H1 (cell line): ENCODE measurements around the gene RAN. TPM values are rescaled to one million over a fixed set of nuclear protein-coding genes. Genes with fewer than 3 reads are reported as not detected.

Source experiments
- CTCF ChIA-PET: fragments of 300-600 bp; sonication (Branson Sonifier 250); formaldehyde crosslinking; loops from one replicate; lab custom pipeline; 2021; ENCODE audit not compliant: partially characterized antibody; lab: Charles Lee
- POLR2A ChIA-PET: fragments of 300-600 bp; sonication (Branson Sonifier 250); formaldehyde crosslinking; loops from one replicate; lab custom pipeline; 2021; ENCODE audit warnings: inconsistent platforms; ENCODE audit not compliant: partially characterized antibody; lab: Charles Lee
- DNase-seq, 2 experiments: peaks; one replicate each; pipeline versions ENCODE4 v3.0.0 to v3.0.0-alpha.2; 2010 to 2022; ENCODE audit warnings: low spot score in 2 of 2, low read depth in 1 of 2, mixed read lengths in 1 of 2
- FAIRE-seq: peaks from 2 replicates; lab custom pipeline; 2011; peaks lifted over from hg19 to GRCh38; lab: Jason Lieb, UNC
- H2AFZ ChIP-seq: 2 replicates; pipeline ENCODE4 v1.8.1; 2012; ENCODE audit warnings: low read length, inconsistent platforms
- H2AK5ac ChIP-seq: 2 replicates; pipeline ENCODE4 v1.6.1; 2013; ENCODE audit warnings: low read depth, low read length
- H2BK120ac ChIP-seq: replicated peaks from 2 replicates; pipeline ENCODE3; 2013; ENCODE audit warnings: low read depth, low read length, inconsistent platforms
- H2BK12ac ChIP-seq: 2 replicates; pipeline ENCODE4 v1.6.1; 2013; ENCODE audit warnings: low read depth, low read length
- H2BK15ac ChIP-seq: 2 replicates; pipeline ENCODE4 v1.6.1; 2013; ENCODE audit warnings: low read length
- H2BK20ac ChIP-seq: 2 replicates; pipeline ENCODE4 v1.6.1; 2013; ENCODE audit warnings: low read length
- H2BK5ac ChIP-seq: 2 replicates; pipeline ENCODE4 v1.6.1; 2013; ENCODE audit warnings: low read depth, low read length
- H3K14ac ChIP-seq: 2 replicates; pipeline ENCODE4 v1.6.1; 2013; ENCODE audit warnings: inconsistent platforms; ENCODE audit not compliant: insufficient read length
- H3K18ac ChIP-seq: 2 replicates; pipeline ENCODE4 v1.6.1; 2013; ENCODE audit warnings: low read length; ENCODE audit errors: extremely low read depth
- H3K23ac ChIP-seq: 2 replicates; pipeline ENCODE4 v1.6.1; 2013; ENCODE audit warnings: inconsistent platforms; ENCODE audit not compliant: insufficient read length
- H3K23me2 ChIP-seq: 2 replicates; pipeline ENCODE4 v1.6.1; 2013; ENCODE audit warnings: low read depth, low read length
- H3K27ac ChIP-seq: 2 replicates; pipeline ENCODE4 v1.6.1; 2011; ENCODE audit warnings: low read depth, low read length, inconsistent platforms
- H3K27me3 ChIP-seq, 4 experiments: replicated peaks in 1 of 4; 1 replicate in 1 of 4; 2 replicates in 3 of 4; pipeline versions ENCODE4 v1.6.1 to v1.8.1; 2011 to 2013; ENCODE audit warnings: low read length in 3 of 4, mild to moderate bottlenecking in 3 of 4, inconsistent platforms in 2 of 4, mixed read lengths in 2 of 4, moderate library complexity in 1 of 4; ENCODE audit not compliant: control insufficient read depth in 3 of 4, insufficient read depth in 3 of 4; ENCODE audit errors: extremely low read depth in 1 of 4
- H3K36me3 ChIP-seq, 4 experiments: 2 replicates each; pipeline versions ENCODE4 v1.6.1 to v1.8.1; 2011 to 2013; ENCODE audit warnings: mild to moderate bottlenecking in 4 of 4, low read length in 3 of 4, moderate library complexity in 2 of 4, control low read depth in 1 of 4, inconsistent platforms in 1 of 4; ENCODE audit not compliant: insufficient read depth in 4 of 4, control insufficient read depth in 2 of 4
- H3K4ac ChIP-seq: replicated peaks from 2 replicates; pipeline ENCODE3; 2013; ENCODE audit warnings: low read length, low read depth, mixed read lengths, inconsistent platforms; ENCODE audit not compliant: insufficient read length
- H3K4me1 ChIP-seq, 4 experiments: replicated peaks in 1 of 4; 1 replicate in 1 of 4; 2 replicates in 3 of 4; pipeline versions ENCODE4 v1.6.1 to v1.8.1; 2011 to 2013; ENCODE audit warnings: low read length in 3 of 4, inconsistent platforms in 2 of 4, mixed read lengths in 1 of 4; ENCODE audit not compliant: insufficient read depth in 4 of 4, control insufficient read depth in 3 of 4
- H3K4me2 ChIP-seq, 2 experiments: 2 replicates each; pipeline versions ENCODE4 v1.6.1 to v1.8.1; 2011 to 2013; ENCODE audit warnings: low read depth in 2 of 2, low read length in 2 of 2, control low read depth in 1 of 2, inconsistent platforms in 1 of 2, mild to moderate bottlenecking in 1 of 2; ENCODE audit not compliant: insufficient read depth in 1 of 2
- H3K4me3 ChIP-seq, 4 experiments: fragments of 200-600, 300-600 bp in 1 of 4; sonication (generic), shearing (Covaris generic), sonication (Bioruptor Twin) in 1 of 4; 2 replicates each; pipeline versions ENCODE4 v1.5.1 to v1.8.1; 2011 to 2016; ENCODE audit warnings: low read length in 4 of 4, low read depth in 3 of 4, control low read depth in 2 of 4, inconsistent platforms in 2 of 4, mild to moderate bottlenecking in 2 of 4, mixed read lengths in 1 of 4, moderate library complexity in 1 of 4; ENCODE audit not compliant: insufficient read depth in 2 of 4; ENCODE audit errors: extremely low read depth in 1 of 4
- H3K56ac ChIP-seq: replicated peaks from 2 replicates; pipeline ENCODE3; 2013; ENCODE audit warnings: low read depth, mild to moderate bottlenecking, mixed read lengths, low read length, inconsistent platforms; ENCODE audit not compliant: insufficient read length
- H3K79me1 ChIP-seq: 2 replicates; pipeline ENCODE4 v1.6.1; 2013; ENCODE audit warnings: low read depth, low read length, control low read depth
- H3K79me2 ChIP-seq, 2 experiments: 2 replicates each; pipeline versions ENCODE4 v1.6.1 to v1.8.1; 2012 to 2013; ENCODE audit warnings: low read length in 2 of 2, mild to moderate bottlenecking in 2 of 2, inconsistent platforms in 1 of 2; ENCODE audit not compliant: insufficient read depth in 2 of 2, control insufficient read depth in 1 of 2
- H3K9ac ChIP-seq, 4 experiments: replicated peaks in 1 of 4; 1 replicate in 1 of 4; 2 replicates in 3 of 4; pipeline versions ENCODE4 v1.6.1 to v1.8.1; 2011 to 2013; ENCODE audit warnings: low read depth in 3 of 4, low read length in 3 of 4, control low read depth in 2 of 4, mild to moderate bottlenecking in 2 of 4, moderate library complexity in 2 of 4, inconsistent platforms in 1 of 4; ENCODE audit errors: extremely low read depth in 1 of 4
- H3K9me3 ChIP-seq, 2 experiments: 2 replicates each; pipeline versions ENCODE4 v1.6.1 to v1.8.1; 2012 to 2013; ENCODE audit warnings: mild to moderate bottlenecking in 2 of 2, moderate library complexity in 2 of 2, control low read depth in 1 of 2, inconsistent platforms in 1 of 2, low read depth in 1 of 2, low read length in 1 of 2, mixed read lengths in 1 of 2; ENCODE audit not compliant: insufficient read depth in 2 of 2
- H4K20me1 ChIP-seq, 2 experiments: replicated peaks in 1 of 2; 2 replicates each; pipeline versions ENCODE3 to v1.8.1; 2011 to 2013; ENCODE audit warnings: inconsistent platforms in 2 of 2, low read length in 2 of 2, mild to moderate bottlenecking in 1 of 2; ENCODE audit not compliant: insufficient read depth in 2 of 2, control insufficient read depth in 1 of 2
- H4K5ac ChIP-seq: 2 replicates; pipeline ENCODE4 v1.6.1; 2013; ENCODE audit warnings: low read length, low read depth, mixed read lengths, inconsistent platforms; ENCODE audit not compliant: insufficient read length
- H4K8ac ChIP-seq: 2 replicates; pipeline ENCODE4 v1.8.0; 2013; ENCODE audit warnings: mild to moderate bottlenecking, moderate library complexity, low read length, inconsistent platforms; ENCODE audit not compliant: insufficient read depth; ENCODE audit errors: extremely low read depth
- H4K91ac ChIP-seq: replicated peaks from 2 replicates; pipeline ENCODE3; 2013; ENCODE audit warnings: low read length, mixed read lengths, inconsistent platforms; ENCODE audit not compliant: insufficient read length
- CREB1 ChIP-seq: IDR thresholded peaks from 2 replicates; pipeline ENCODE4 v1.6.1; 2012; ENCODE audit warnings: inconsistent platforms
- EP300 ChIP-seq, 2 experiments: IDR thresholded peaks; 1 replicate in 1 of 2; 2 replicates in 1 of 2; pipeline ENCODE4 v1.6.1; 2011 to 2012; ENCODE audit warnings: low read depth in 2 of 2, low read length in 2 of 2, mild to moderate bottlenecking in 2 of 2, borderline replicate concordance in 1 of 2, inconsistent platforms in 1 of 2, moderate library complexity in 1 of 2
- KDM5A ChIP-seq: fragments of 200-600 bp; IDR thresholded peaks from 2 replicates; pipeline ENCODE4 v1.7.1; 2012; ENCODE audit warnings: mild to moderate bottlenecking, low read length, inconsistent platforms, mixed read lengths
- RAD21 ChIP-seq, 2 experiments: IDR thresholded peaks in 1 of 2; conservative IDR thresholded peaks in 1 of 2; 2 replicates each; pipeline ENCODE4 v1.6.1; 2011; ENCODE audit warnings: low read depth in 2 of 2, low read length in 2 of 2, improper control_type of control experiment in 1 of 2, inconsistent platforms in 1 of 2, mild to moderate bottlenecking in 1 of 2, moderate library complexity in 1 of 2
- SIRT6 ChIP-seq: IDR thresholded peaks from one replicate; pipeline ENCODE4 v1.7.1; 2012; ENCODE audit warnings: low read length, inconsistent platforms
- SP2 ChIP-seq: IDR thresholded peaks from 2 replicates; pipeline ENCODE4 v1.6.1; 2012; ENCODE audit warnings: mild to moderate bottlenecking, low read length, inconsistent platforms
- SRF ChIP-seq: IDR thresholded peaks from 2 replicates; pipeline ENCODE4 v1.6.1; 2011; ENCODE audit warnings: mild to moderate bottlenecking, low read depth, low read length, moderate library complexity
- SUZ12 ChIP-seq: fragments of 200-600 bp; sonication (generic); IDR thresholded peaks from 2 replicates; pipeline ENCODE4 v1.6.1; 2012; ENCODE audit warnings: mild to moderate bottlenecking, inconsistent platforms, low read length, moderate library complexity, mixed read lengths
- TAF1 ChIP-seq: IDR thresholded peaks from 2 replicates; pipeline ENCODE4 v1.6.1; 2011; ENCODE audit warnings: mild to moderate bottlenecking, low read depth, low read length
- TBP ChIP-seq: IDR thresholded peaks from 2 replicates; pipeline ENCODE4 v1.6.1; 2011; ENCODE audit warnings: low read depth, low read length, improper control_type of control experiment
- TEAD4 ChIP-seq: IDR thresholded peaks from 2 replicates; pipeline ENCODE4 v1.6.1; 2012; ENCODE audit warnings: low read depth, low read length, inconsistent platforms, mixed read lengths
- ZNF274 ChIP-seq: IDR thresholded peaks from 2 replicates; pipeline ENCODE4 v1.7.0; 2012; ENCODE audit warnings: low read length, borderline replicate concordance; ENCODE audit errors: extremely low read depth
- WGBS, 2 experiments: shearing (Covaris generic) in 1 of 2; methylation state at CpG; one replicate each; pipeline versions ENCODE4 v1.1.6 to v1.1.7; 2013 to 2015; ENCODE audit warnings: low lambda C conversion rate in 2 of 2, mixed read lengths in 2 of 2, inconsistent platforms in 1 of 2, low coverage in 1 of 2, missing lambda C conversion rate in 1 of 2; ENCODE audit not compliant: insufficient replicate concordance in 2 of 2, insufficient coverage in 1 of 2, insufficient read length in 1 of 2; ENCODE audit errors: extremely low coverage in 1 of 2, missing lambda C conversion rate in 1 of 2; 5-methylcytosine and 5-hydroxymethylcytosine counted together
- polyA plus RNA-seq, 7 experiments: library from polyadenylated mRNA; depleted of rRNA in 3 of 7; stranded (reverse) in 5 of 7; unstranded in 2 of 7; fragments of >200 nt in 5 of 7; fragments of 200-250 nt in 2 of 7; gene quantifications; 1 replicate in 5 of 7; 2 replicates in 1 of 7; 4 replicates in 1 of 7; pipeline versions ENCODE4 v1.2.1 to v1.2.3, GENCODE V29; 2011 to 2013; ENCODE audit warnings: missing spikeins in 2 of 7, mixed read lengths in 2 of 7
- total RNA-seq: library from RNA; stranded (reverse); fragmentation: NEBNext Ultra II Directional; extraction: Animal tissue kit (Norgen Biotek cat#: 25700); gene quantifications from 2 replicates; pipeline ENCODE4 v1.2.1, GENCODE V29; 2021

RAN gene
- total and polyA plus RNA-seq, 2 of the 8 experiments (the other 6 are each of a cell fraction or from before 2014, with no cell fraction given) = 2,064 to 2,203 TPM

- H3K27ac ChIP-seq = no peak overlapping the region
- H3K4me2 ChIP-seq = peak overlapping the region in 1 of 2 experiments; percentile 45; a peak in 3 of 4 replicates
- no peaks in the 10 kb centered on the region; a peak in 1 of 7 replicates for H3K27me3 ChIP-seq
- 42% methylated on average over 36 of the region's 37 CpGs; no CpG with 5 or more reads in 1 of the 2 experiments for WGBS, 2 experiments
- no peaks in the 10 kb centered on the region for H3K36me3 ChIP-seq
- H3K9ac ChIP-seq = no peak overlapping the region
- H3K14ac ChIP-seq = no peak overlapping the region
- H3K4me3 ChIP-seq = peak overlapping the region in 1 of 4 experiments; percentile 22; a peak in 1 of 8 replicates
- no peaks in the 10 kb centered on the region for H3K79me1 ChIP-seq
- no peak overlapping the region for H3K4ac ChIP-seq
- peak; percentile 57 for FAIRE-seq
- no peak overlapping the region for H2BK120ac ChIP-seq
- H3K23me2 ChIP-seq = no peaks in the 10 kb centered on the region
- H4K5ac ChIP-seq = no peak overlapping the region
- H3K18ac ChIP-seq = no peak overlapping the region
- peak overlapping the region; percentile 40; the same call in 1 of the 2 replicates for H2BK20ac ChIP-seq
- H2BK15ac ChIP-seq = no peak overlapping the region
- H4K8ac ChIP-seq = no peak overlapping the region; the same call in 1 of the 2 replicates
- no peak overlapping the region for H3K56ac ChIP-seq
- ChIA-PET POLR2A (interaction anchor here (1.0 kb wide), 1 partner anchor 211 kb away, joined by 3 read pairs; no protein-coding TSS in a partner anchor), CTCF (interaction anchor here (0.6 to 4.6 kb wide), 35 partner anchors 8 to 708 kb away, joined by 3 to 43 read pairs (median 4); partner anchors contain the start of gene ADGRD1)
- peak overlapping the region; percentile 16 for H4K91ac ChIP-seq
- no peak overlapping the region for H3K23ac ChIP-seq
- peaks cover 0 to 1% of the 10 kb centered on the region in 2 experiments; a peak in 2 of 4 replicates for H3K9me3 ChIP-seq
- H2AK5ac ChIP-seq = no peak overlapping the region
- peak; percentile 53 to 75 for DNase-seq
- H3K4me1 ChIP-seq = peaks cover 0 to 2% (median 0%) of the 10 kb centered on the region in 4 experiments; a peak in 2 of 7 replicates
- no peak overlapping the region for H2BK12ac ChIP-seq
- H4K20me1 ChIP-seq = no peaks in the 10 kb centered on the region
- H2BK5ac ChIP-seq = 0 out of 2 replicates have a peak overlapping the region, but pooled peaks have one; percentile 28
- H2AFZ ChIP-seq = peak overlapping the region; percentile 93
- H3K79me2 ChIP-seq = no peaks in the 10 kb centered on the region
- no peak for TF ChIP-seq TBP
- no peak for TF ChIP-seq SP2
- no peak for TF ChIP-seq SUZ12
- TF ChIP-seq KDM5A = no peak
- TF ChIP-seq TEAD4 = peak; percentile 73
- TF ChIP-seq TAF1 = no peak
- no peak for TF ChIP-seq ZNF274
- TF ChIP-seq CREB1 = peak; percentile 51; the same call in 1 of the 2 replicates
- 0 out of 3 replicates have a peak, but pooled peaks of 1 of the 2 experiments have one; percentile 28 for TF ChIP-seq EP300 (IDR thresholded peaks at IDR 0.05; ENCODE audit: borderline replicate concordance in 1 of 2, low read depth in 2 of 2, low read length in 2 of 2)
- TF ChIP-seq RAD21 (IDR thresholded peaks at IDR 0.05 in 1 of 2, conservative IDR thresholded peaks at IDR 0.05 in 1 of 2; ENCODE audit: low read depth in 2 of 2, low read length in 2 of 2) = peak; percentile 98 to 100
- TF ChIP-seq SRF = no peak
- no peak for TF ChIP-seq SIRT6
Measured at GRCh38 chr12:130916241-130916911, 44.5 kb downstream of the RAN start.
